HG02588 (cell line): Measurements from ENCODE around the gene NDUFAF8.
"Not testable (repeated sequence)": the region's sequence is repeated elsewhere in the genome, so short reads cannot be mapped to it uniquely, and the experiment has no call there.

ENCODE experiments used
- ATAC-seq: cut with Tn5 transposase; IDR thresholded peaks from one replicate; pipeline ENCODE4 v1.9.1; 2021; ENCODE audit warnings: mild to moderate bottlenecking, moderate library complexity; ENCODE audit not compliant: unreplicated experiment

NDUFAF8 gene

GRCh38 chr17:81222906-81223761, 16.0 kb upstream of the NDUFAF8 start, which contains the start of gene CEP131:
Gene CEP131, minus strand, starts transcription at chr17:81222965. Its CDS starts 2,909 bp downstream, at chr17:81220056.
- peak; percentile 94 for ATAC-seq

DNA sequence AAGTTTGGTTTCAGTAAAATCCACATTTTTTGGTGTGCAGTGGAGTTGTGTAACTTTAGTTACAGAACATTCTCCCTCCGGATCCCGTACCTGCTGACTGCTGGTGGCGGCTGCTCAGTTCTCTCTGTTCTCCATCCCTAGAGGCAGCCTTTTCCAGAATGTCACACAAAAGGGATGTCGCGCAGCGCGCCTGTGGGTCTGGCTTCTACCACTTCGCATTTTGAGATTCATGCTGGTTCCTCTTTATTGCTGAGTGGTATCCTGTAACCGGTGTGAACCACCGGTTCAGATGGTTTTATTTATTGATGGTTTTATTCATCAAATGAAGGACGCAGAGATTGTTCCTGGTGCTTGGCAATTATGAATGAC, 15.4 kb upstream of the NDUFAF8 start:
- ATAC-seq: no peak

- ATAC-seq: not testable (repeated sequence)
Measured at GRCh38 chr17:81227630-81228029, 11.5 kb upstream of the NDUFAF8 start.

GRCh38 chr17:81228420-81228819, 10.7 kb upstream of the NDUFAF8 start:
- ATAC-seq: no peak

DNA sequence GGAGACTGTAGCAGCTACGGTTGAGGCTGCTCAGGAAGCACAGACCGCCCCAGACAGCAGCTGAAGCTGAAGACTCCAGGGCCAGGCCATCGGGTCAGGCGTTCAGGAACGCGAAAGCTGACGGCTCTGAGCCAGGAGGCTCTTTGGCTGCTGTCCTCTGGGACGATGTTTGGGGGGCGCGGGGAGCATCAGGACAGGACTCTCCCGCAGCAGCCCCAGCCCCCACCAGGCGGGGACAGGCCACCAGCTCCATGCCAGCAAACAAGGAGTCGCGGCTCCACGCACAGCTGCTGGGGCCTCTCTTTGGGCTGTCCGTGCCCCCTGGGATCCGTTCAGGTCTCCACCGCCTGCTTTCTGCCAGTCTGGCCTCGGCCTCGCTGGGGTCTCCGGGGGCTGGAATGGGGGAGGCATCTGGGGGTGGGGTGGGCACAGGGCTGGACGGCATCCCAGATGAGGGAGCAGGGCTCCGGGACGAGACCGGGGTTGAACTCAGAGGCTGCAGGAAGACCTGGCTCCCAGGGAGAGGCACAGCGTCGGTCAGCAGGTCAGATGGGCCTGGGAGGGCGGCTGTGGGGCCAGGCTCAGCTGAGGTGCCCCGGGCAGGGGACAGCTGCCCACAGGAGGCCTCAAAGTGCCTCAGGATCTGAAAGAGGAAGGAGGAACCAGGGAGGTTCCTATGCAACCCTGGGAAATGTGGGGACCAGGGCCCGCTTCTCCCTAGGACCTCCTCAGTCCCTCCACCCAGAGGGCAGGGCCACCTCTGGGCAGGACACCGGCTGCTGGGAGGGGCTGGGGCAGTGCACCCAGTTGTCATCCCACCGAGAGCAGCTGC, 10.1 kb upstream of the NDUFAF8 start:
- ATAC-seq: no peak

DNA sequence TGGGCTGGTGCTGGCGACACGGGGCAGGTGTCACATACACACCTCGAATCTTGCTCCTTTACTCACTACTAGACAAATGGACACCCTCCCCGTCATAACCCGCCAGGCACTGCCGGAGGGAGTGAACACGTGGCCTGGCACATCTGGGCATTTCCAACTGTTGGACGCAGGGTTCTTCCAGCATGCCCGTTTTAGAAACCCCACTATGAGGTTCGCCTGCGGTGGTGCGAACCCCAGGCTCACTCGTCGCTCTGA, 9.5 kb upstream of the NDUFAF8 start:
- no peak for ATAC-seq

DNA sequence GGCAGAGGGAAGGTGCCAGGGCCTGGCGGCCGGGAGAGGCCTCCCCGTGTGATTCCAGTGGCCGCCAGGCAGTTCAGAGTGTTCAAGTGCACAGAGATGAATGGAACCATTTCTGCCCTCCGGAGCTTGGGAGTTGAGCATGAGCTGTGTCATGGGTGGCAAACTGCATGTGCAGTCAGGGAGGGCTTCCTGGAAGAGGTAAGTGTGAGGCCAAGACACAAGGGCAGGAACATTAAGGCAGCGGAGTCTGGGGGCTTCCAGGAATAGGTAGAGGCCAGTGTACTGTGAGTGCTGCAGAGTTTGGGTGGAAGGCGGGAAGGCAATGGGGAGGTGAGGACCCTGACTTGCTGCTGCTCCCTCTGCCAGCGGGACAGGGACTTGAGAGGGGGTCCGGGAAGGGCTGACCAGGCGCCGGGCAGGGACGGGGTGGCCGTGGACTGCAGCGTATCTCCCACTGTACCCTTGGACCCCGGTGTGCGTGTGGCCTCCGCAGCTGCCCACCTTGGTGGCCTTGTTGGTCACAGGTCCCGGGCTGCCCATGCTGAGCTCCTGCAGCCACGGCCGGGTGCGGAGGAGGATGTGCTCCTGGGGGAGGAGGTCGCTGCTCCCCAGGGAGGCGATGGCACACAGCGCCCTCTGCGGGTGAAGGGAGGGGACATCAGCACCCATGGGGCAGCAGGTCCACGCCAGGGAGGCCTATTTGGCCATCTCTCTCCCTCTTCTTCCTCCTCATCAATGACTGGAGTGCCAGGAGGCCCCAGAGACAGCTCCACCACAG, 8.9 kb upstream of the NDUFAF8 start:
- no peak for ATAC-seq

- ATAC-seq: no peak
Measured at GRCh38 chr17:81231121-81231645, 7.9 kb upstream of the NDUFAF8 start.

GRCh38 chr17:81231766-81232581, 7.1 kb upstream of the NDUFAF8 start:
- ATAC-seq: no peak

GRCh38 chr17:81232616-81233241, 6.4 kb upstream of the NDUFAF8 start:
- ATAC-seq: no peak

- ATAC-seq: no peak
Measured at GRCh38 chr17:81233316-81233715, 5.8 kb upstream of the NDUFAF8 start.

DNA sequence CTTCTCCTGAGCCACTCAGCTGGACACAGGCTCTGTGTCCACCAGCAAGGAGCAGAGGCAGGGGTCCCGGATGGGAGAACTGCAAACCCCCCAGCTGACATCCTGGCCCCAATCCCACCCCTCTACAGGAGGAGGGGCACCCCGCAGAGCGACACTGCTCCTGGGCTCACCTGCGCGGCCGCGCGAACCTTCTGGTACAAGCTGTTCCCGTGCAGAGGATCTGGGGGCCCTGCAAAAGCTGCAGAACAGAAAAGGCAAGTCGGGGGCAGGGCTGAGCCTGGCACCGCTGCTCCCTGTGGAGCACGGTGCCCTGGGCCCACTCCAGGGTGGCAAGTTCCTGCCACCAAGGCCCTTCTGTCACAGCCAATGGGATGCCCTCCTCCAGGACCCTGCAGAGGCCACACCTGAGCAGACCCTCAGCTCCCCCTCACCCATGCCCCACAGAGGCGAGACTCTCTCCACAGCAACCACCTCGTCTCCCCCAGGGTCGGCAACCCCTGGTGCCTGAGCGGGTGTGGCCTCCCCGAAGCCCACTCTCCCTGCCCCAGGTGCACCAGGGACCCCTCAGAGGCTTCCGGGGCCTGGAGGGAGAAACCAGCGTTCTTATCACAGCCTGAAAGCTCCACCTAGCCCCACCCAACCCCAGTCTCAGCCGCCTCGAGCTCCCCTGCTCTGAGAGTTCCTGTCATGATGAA, 5.2 kb upstream of the NDUFAF8 start:
- no peak for ATAC-seq

DNA sequence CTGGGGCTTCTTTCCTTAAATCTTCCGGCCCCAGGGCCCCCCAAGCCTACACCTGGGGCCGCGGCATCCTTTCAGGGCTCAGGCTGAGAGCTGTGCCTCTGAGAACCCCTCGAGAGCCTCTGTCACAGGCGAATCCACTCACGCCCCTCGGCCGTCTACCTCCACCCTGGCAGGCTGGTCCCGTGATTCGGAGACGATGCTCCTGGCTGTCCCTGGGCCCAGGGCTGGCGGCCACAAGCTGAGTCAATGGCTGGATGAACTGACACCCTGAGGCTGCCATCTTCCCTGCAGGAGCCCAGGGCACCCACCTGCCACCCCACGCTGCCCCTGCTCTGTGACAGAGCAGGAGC, 4.6 kb upstream of the NDUFAF8 start:
- ATAC-seq: no peak

- ATAC-seq: no peak
Measured at GRCh38 chr17:81234940-81235821, 3.9 kb upstream of the NDUFAF8 start.

GRCh38 chr17:81235822-81236740, 3.0 kb upstream of the NDUFAF8 start:
- no peak for ATAC-seq

- ATAC-seq: no peak
Measured at GRCh38 chr17:81236784-81237183, 2.3 kb upstream of the NDUFAF8 start.
